GM21447 (cell line): ENCODE data around the gene KLK15.

Source experiments
- ATAC-seq: cut with Tn5 transposase; IDR thresholded peaks from one replicate; pipeline ENCODE4 v1.9.1; 2021; ENCODE audit not compliant: unreplicated experiment

KLK15 gene

GRCh38 chr19:50843701-50844221, 10.4 kb upstream of the KLK15 start:
- no peak for ATAC-seq

- ATAC-seq, result no peak
These were observed 9.8 kb upstream of the KLK15 start for GRCh38 chr19:50843205-50843604.

- no peak for ATAC-seq
These were observed 8.8 kb upstream of the KLK15 start for GRCh38 chr19:50842130-50842529.

- no peak for ATAC-seq
These were observed 6.6 kb upstream of the KLK15 start for GRCh38 chr19:50839712-50840655.

GRCh38 chr19:50838239-50838638, 4.9 kb upstream of the KLK15 start:
- ATAC-seq, result no peak

GRCh38 chr19:50837300-50837699, 3.9 kb upstream of the KLK15 start:
- no peak for ATAC-seq

- no peak for ATAC-seq
These were observed 3.3 kb upstream of the KLK15 start for GRCh38 chr19:50836543-50837195.

GRCh38 chr19:50835785-50836542, 2.6 kb upstream of the KLK15 start:
- no peak for ATAC-seq

GRCh38 chr19:50835103-50835784, 1.9 kb upstream of the KLK15 start:
- no peak for ATAC-seq

- ATAC-seq, result no peak
These were observed 411 bp upstream of the KLK15 start for GRCh38 chr19:50833802-50834167.

GRCh38 chr19:50832666-50833065, 708 bp downstream of the KLK15 start:
- no peak for ATAC-seq

GRCh38 chr19:50831026-50831396, 2.4 kb downstream of the KLK15 start:
- ATAC-seq, result no peak

GRCh38 chr19:50830266-50831025, 2.9 kb downstream of the KLK15 start:
- ATAC-seq, result no peak

- no peak for ATAC-seq
These were observed 3.6 kb downstream of the KLK15 start for GRCh38 chr19:50829801-50830200.

- ATAC-seq, result no peak
These were observed 5.9 kb downstream of the KLK15 start for GRCh38 chr19:50827476-50827875.

- no peak for ATAC-seq
These were observed 6.7 kb downstream of the KLK15 start for GRCh38 chr19:50826492-50827240.

- no peak for ATAC-seq
These were observed 9.9 kb downstream of the KLK15 start, which contains the start of gene KLK1 for GRCh38 chr19:50823389-50824042. TSS of gene KLK1 (minus strand) at chr19:50823787. CDS start at chr19:50823748, 39 bp downstream.

GRCh38 chr19:50822661-50823208, 10.6 kb downstream of the KLK15 start:
- ATAC-seq, result no peak
